ENCODE measurements around the gene FOXD1.
"Not testable (repeated sequence)": the region's sequence is repeated elsewhere in the genome, so short reads cannot be mapped to it uniquely, and the experiment has no call there.

FOXD1 gene

DNA sequence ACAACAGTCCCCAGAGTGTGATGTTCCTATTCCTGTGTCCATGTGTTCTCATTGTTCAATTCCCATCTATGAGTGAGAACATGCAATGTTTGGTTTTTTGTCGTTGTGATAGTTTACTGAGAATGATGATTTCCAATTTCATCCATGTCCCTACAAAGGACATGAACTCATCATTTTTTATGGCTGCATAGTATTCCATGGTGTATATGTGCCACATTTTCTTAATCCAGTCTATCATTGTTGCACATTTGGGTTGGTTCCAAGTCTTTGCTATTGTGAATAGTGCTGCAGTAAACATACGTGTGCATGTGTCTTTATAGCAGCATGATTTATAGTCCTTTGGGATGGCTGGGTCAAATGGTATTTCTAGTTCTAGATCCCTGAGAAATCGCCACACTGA lies 20.1 kb upstream of the FOXD1 start:
- not testable (repeated sequence) for H3K36me3 ChIP-seq (ENCODE audit: control insufficient read depth in 5 of 5, insufficient read depth in 5 of 5, low read length in 5 of 5); H3K9ac ChIP-seq (ENCODE audit: low read length in 5 of 5); H3K9me3 ChIP-seq (ENCODE audit: control insufficient read depth in 5 of 5, low read length in 5 of 5); H3K4me3 ChIP-seq (ENCODE audit: low read depth in 1 of 5, low read length in 5 of 5); H3K27ac ChIP-seq (ENCODE audit: low read depth, low read length); H3K27me3 ChIP-seq (ENCODE audit: control insufficient read depth in 5 of 5, insufficient read depth in 4 of 5, low read length in 5 of 5)
- peaks cover 0 to 10% (median 5%) of the 10 kb centered on the region in 5 donors for H3K4me1 ChIP-seq (ENCODE audit: control insufficient read depth in 5 of 5, insufficient read depth in 5 of 5, low read length in 5 of 5)

DNA sequence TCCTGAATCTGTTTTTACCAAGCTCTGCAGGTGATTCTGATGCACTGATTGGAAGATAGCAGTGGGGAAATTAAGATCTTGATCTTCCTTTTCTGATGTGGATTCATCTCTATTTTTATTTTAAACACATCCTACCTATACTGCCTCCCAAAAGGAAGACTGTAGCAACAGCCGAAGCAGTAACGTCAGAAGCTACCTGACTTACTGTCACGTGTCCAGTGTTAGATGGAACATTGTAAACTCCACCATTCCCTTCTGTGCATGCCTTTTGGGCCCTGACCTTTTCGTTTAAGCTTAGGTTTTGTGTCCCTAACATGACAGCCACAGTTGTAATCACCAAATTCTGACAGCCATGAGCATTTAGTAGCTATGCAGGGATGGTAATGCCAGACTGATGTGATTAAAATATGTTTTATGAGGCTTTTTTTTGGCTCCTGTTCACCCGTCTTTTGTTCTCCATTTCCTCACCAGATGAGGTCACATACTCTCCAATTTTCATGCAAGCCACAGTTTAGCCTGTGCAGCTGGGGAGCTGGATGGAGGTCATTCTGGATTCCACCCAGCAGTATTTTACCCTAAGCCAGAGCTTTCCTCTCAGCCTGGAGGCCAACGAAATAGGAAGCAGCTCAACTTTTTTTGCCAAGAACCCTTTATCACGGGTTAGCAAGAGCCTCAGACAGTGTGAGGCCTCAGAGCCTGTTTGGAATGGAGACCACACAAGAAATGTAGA lies 15.6 kb upstream of the FOXD1 start:
- H3K9me3 ChIP-seq (ENCODE audit: control insufficient read depth in 5 of 5, low read length in 5 of 5) = no peaks in the 10 kb centered on the region

DNA sequence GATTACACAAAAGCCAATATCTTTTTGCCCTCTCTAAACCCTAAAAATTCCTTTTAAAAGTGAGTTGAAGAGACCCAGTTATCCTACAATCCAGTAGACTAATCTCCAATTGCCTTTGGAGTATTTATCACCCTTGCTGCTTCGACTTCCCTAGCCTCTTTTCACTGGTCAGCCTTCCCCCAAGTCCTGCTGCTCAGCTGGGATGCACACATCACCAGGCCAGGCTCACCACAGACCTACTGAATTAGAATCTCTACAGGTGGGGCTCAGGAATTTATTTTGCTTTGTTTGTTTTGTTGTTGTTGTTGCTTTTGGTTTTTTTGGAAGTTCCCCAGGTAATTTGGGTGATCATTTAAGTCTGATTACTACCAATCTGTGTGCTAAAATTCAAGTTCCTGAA lies 11.6 kb upstream of the FOXD1 start:
- Histone ChIP-seq H3K27ac (ENCODE audit: low read depth, low read length) (no peak overlapping the region), H3K9me3 (ENCODE audit: control insufficient read depth in 5 of 5, low read length in 5 of 5) (no peaks in the 10 kb centered on the region), H3K4me3 (ENCODE audit: low read depth in 1 of 5, low read length in 5 of 5) (no peak overlapping the region), H3K36me3 (ENCODE audit: control insufficient read depth in 5 of 5, insufficient read depth in 5 of 5, low read length in 5 of 5) (no peaks in the 10 kb centered on the region), H3K4me1 (ENCODE audit: control insufficient read depth in 5 of 5, insufficient read depth in 5 of 5, low read length in 5 of 5) (peaks cover 0 to 10% (median 5%) of the 10 kb centered on the region in 5 donors), H3K27me3 (ENCODE audit: control insufficient read depth in 5 of 5, insufficient read depth in 4 of 5, low read length in 5 of 5) (peaks cover 0 to 16% (median 0%) of the 10 kb centered on the region in 5 donors), H3K9ac (ENCODE audit: low read length in 5 of 5) (no peak overlapping the region)

More for the DNA sequence above, 15.6 kb upstream of the FOXD1 start:
- Histone ChIP-seq H3K27me3 (ENCODE audit: control insufficient read depth in 5 of 5, insufficient read depth in 4 of 5, low read length in 5 of 5) (peaks cover 0 to 5% (median 0%) of the 10 kb centered on the region in 5 donors), H3K36me3 (ENCODE audit: control insufficient read depth in 5 of 5, insufficient read depth in 5 of 5, low read length in 5 of 5) (no peaks in the 10 kb centered on the region), H3K4me3 (ENCODE audit: low read depth in 1 of 5, low read length in 5 of 5) (peak overlapping the region in 1 of 5 donors; percentile 13), H3K27ac (ENCODE audit: low read depth, low read length) (no peak overlapping the region), H3K9ac (ENCODE audit: low read length in 5 of 5) (no peak overlapping the region), H3K4me1 (ENCODE audit: control insufficient read depth in 5 of 5, insufficient read depth in 5 of 5, low read length in 5 of 5) (peaks cover 0 to 10% (median 5%) of the 10 kb centered on the region in 5 donors)

DNA sequence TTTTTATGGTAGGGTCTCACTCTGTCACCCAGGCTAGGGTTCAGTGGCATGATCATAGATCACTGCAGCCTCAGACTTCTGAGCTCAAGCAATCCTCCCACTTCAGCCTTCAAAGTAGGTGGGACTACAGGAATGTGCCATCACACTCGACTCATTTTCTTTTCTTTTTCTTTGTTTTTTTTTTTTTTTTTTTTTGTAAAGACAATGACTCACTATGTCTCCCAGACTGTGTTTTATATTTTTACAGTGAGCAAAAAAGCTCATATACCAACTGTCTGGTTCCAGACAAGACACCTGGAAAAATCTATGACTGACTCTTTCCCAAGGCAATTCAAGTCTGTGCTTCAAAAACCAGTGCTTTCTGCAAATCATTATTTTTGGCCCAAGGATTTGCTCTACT lies 10.8 kb upstream of the FOXD1 start:
- Histone ChIP-seq H3K9ac (ENCODE audit: low read length in 5 of 5) (no peak overlapping the region), H3K4me1 (ENCODE audit: control insufficient read depth in 5 of 5, insufficient read depth in 5 of 5, low read length in 5 of 5) (peaks cover 0 to 6% (median 5%) of the 10 kb centered on the region in 5 donors), H3K4me3 (ENCODE audit: low read depth in 1 of 5, low read length in 5 of 5) (no peak overlapping the region), H3K27me3 (ENCODE audit: control insufficient read depth in 5 of 5, insufficient read depth in 4 of 5, low read length in 5 of 5) (peaks cover 0 to 16% (median 1%) of the 10 kb centered on the region in 5 donors), H3K36me3 (ENCODE audit: control insufficient read depth in 5 of 5, insufficient read depth in 5 of 5, low read length in 5 of 5) (no peaks in the 10 kb centered on the region), H3K9me3 (ENCODE audit: control insufficient read depth in 5 of 5, low read length in 5 of 5) (no peaks in the 10 kb centered on the region), H3K27ac (ENCODE audit: low read depth, low read length) (no peak overlapping the region)

DNA sequence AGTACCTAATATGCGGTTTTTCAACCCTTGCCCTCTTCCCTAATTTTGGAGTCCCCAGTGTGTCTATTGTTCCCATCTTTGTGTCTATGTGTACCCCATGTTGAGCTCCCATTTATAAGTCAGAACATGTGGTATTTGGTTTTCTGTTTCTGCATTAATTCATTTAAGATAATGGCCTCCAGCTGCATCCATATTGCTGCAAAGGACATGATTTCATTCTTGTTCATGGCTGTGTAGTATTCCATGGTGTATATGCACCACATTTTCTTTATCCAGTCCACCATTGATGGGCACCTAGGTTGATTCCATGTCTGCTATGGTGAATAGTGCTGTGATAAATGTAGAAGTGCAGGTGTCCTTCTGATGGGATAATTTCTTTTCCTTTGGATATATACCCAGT lies 7.9 kb upstream of the FOXD1 start:
- not testable (repeated sequence) for H3K4me1 ChIP-seq (ENCODE audit: control insufficient read depth in 5 of 5, insufficient read depth in 5 of 5, low read length in 5 of 5); H3K9ac ChIP-seq (ENCODE audit: low read length in 5 of 5); H3K27ac ChIP-seq (ENCODE audit: low read depth, low read length); H3K36me3 ChIP-seq (ENCODE audit: control insufficient read depth in 5 of 5, insufficient read depth in 5 of 5, low read length in 5 of 5); H3K9me3 ChIP-seq (ENCODE audit: control insufficient read depth in 5 of 5, low read length in 5 of 5); H3K4me3 ChIP-seq (ENCODE audit: low read depth in 1 of 5, low read length in 5 of 5)
- peaks cover 16 to 43% (median 25%) of the 10 kb centered on the region in 5 donors for H3K27me3 ChIP-seq (ENCODE audit: control insufficient read depth in 5 of 5, insufficient read depth in 4 of 5, low read length in 5 of 5)

DNA sequence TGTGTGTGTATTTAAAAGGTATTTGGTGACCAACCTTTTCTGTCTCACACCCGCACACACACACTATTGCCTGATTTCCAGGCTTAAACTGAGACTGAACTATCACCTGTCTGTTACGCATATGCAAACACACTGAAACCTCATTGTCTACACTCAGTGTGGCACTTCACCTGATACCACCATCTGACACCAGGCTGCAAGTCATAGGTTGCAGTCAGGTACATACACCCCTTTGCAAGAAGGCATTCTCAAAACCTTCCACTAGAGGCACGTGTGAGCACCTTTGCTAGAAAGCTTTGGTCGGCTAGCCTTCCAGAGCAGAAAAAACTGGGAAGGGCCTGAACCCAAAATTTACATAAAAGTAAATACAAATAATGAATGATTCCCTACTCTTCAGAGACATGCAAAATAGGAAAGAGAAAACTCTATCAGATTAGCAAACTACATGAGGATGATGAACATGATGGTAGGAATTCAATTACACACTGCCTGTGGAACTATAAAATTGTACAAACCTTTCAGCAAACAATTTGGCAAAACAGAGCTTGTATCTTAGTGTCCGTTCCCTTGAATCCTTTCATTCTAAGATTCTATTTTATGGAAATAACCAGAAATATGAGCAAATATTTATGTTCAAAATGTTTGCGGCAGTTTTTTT lies 5.9 kb upstream of the FOXD1 start:
- Histone ChIP-seq H3K4me1 (ENCODE audit: control insufficient read depth in 5 of 5, insufficient read depth in 5 of 5, low read length in 5 of 5) (peaks cover 0 to 12% (median 9%) of the 10 kb centered on the region in 5 donors), H3K9ac (ENCODE audit: low read length in 5 of 5) (no peak overlapping the region), H3K9me3 (ENCODE audit: control insufficient read depth in 5 of 5, low read length in 5 of 5) (no peaks in the 10 kb centered on the region), H3K4me3 (ENCODE audit: low read depth in 1 of 5, low read length in 5 of 5) (no peak overlapping the region), H3K27me3 (ENCODE audit: control insufficient read depth in 5 of 5, insufficient read depth in 4 of 5, low read length in 5 of 5) (peaks cover 23 to 53% (median 43%) of the 10 kb centered on the region in 5 donors), H3K36me3 (ENCODE audit: control insufficient read depth in 5 of 5, insufficient read depth in 5 of 5, low read length in 5 of 5) (no peaks in the 10 kb centered on the region), H3K27ac (ENCODE audit: low read depth, low read length) (no peak overlapping the region)

DNA sequence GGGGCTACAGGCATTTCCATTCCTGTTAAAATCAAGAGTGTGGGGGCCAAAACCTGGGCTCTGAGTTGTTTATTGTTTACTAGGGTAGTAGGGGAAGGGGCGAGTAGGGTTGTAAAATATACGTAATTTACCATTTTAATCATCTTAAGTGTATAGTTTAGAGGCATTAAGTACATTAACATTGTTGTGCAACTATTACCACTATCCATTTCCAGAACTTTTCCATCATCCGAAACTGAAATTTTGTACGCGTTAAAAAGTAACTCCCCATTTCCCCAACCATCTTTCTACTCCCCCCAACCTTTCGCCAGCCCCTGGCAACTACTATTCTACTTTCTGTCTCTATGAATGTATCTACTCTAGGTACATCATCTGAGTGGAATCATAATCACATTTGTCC lies 3.6 kb upstream of the FOXD1 start:
- Histone ChIP-seq H3K36me3 (ENCODE audit: control insufficient read depth in 5 of 5, insufficient read depth in 5 of 5, low read length in 5 of 5) (no peaks in the 10 kb centered on the region), H3K9me3 (ENCODE audit: control insufficient read depth in 5 of 5, low read length in 5 of 5) (peaks cover 0 to 2% (median 0%) of the 10 kb centered on the region in 5 donors), H3K4me3 (ENCODE audit: low read depth in 1 of 5, low read length in 5 of 5) (no peak overlapping the region), H3K27me3 (ENCODE audit: control insufficient read depth in 5 of 5, insufficient read depth in 4 of 5, low read length in 5 of 5) (peaks cover 32 to 59% (median 54%) of the 10 kb centered on the region in 5 donors), H3K27ac (ENCODE audit: low read depth, low read length) (no peak overlapping the region), H3K4me1 (ENCODE audit: control insufficient read depth in 5 of 5, insufficient read depth in 5 of 5, low read length in 5 of 5) (peaks cover 0 to 27% (median 22%) of the 10 kb centered on the region in 5 donors), H3K9ac (ENCODE audit: low read length in 5 of 5) (no peak overlapping the region)

DNA sequence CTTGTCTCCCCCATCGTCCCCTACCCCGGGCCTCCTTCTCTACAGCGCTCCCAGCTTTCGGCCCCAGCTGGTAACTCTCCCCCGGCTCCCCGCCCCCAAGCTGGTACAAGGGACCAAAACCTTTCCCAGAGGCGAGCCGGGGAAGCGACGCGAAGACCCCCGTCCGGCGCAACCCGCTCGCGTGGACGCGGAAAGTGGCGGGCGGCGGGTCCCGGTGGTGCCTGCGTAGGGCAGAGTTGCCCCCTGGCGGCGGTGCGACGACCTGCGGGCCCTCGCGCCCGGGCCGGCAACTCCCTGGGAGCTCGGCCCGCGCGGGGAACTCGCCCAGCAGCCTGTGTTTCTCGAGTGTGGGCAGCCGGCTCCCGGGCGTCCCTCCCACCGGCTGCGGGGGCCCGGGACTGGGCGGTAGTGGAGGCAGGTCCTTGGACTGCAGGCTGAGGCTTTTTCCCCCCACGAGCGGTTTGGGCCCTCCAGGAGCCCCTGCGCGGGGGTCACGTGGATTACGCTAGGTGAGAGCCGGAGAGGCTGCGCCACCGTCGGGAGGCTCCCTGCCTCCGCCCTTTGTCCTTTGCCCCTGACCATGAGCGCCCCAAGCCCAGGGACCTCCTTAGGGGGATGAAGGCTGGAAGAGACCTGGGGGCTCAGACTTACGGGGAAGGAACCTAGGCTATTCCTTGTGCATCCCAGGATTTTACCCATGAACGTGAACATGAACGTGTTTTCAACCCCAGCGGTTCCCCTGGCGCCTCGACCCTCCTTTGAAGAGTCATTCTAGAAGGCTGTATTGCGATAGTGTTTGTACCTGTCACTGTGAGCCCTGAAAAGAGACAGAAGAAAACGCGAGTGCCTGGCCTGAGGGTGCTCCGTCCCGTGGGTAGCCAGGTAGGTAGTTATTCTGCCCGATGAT lies 2.9 kb upstream of the FOXD1 start:
- peak overlapping the region in 3 of 5 donors; percentile 6 to 37 (median 10) for H3K4me3 ChIP-seq (ENCODE audit: low read depth in 1 of 5, low read length in 5 of 5)

DNA sequence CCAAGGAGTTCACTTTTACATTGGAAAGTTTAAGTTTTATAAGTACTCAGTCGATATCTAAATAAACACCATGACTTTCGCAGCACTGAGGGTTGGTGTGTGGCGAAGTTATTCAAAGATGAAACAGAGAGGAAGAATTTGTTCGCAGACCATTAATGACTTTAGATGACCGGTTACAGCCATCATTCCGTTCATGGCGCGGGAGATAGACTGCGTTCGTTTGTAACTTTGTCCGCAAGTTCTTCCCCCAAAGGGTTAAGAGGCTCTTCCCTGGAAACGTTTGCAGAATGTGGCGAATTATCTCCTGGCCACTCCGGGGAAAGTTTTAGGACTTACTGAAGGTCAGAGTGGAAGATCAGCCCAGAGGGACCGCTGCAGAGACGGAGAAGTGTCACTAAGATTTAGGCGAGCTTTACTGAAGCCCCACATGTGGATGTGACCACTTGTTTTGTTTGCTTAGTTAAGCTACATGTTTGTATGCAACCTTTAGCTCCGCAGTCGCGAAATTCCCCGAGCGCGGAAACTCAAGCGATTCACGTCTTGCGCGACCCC lies 2.2 kb upstream of the FOXD1 start:
- H3K4me3 ChIP-seq (ENCODE audit: low read depth in 1 of 5, low read length in 5 of 5) = peak overlapping the region in 3 of 5 donors; percentile 6 to 37 (median 10)
- H3K36me3 ChIP-seq (ENCODE audit: control insufficient read depth in 5 of 5, insufficient read depth in 5 of 5, low read length in 5 of 5) = no peaks in the 10 kb centered on the region
- H3K9ac ChIP-seq (ENCODE audit: low read length in 5 of 5) = no peak overlapping the region
- peaks cover 0 to 2% (median 0%) of the 10 kb centered on the region in 5 donors for H3K9me3 ChIP-seq (ENCODE audit: control insufficient read depth in 5 of 5, low read length in 5 of 5)
- H3K27me3 ChIP-seq (ENCODE audit: control insufficient read depth in 5 of 5, insufficient read depth in 4 of 5, low read length in 5 of 5) = peaks cover 37 to 69% (median 65%) of the 10 kb centered on the region in 5 donors
- no peak overlapping the region for H3K27ac ChIP-seq (ENCODE audit: low read depth, low read length)
- peaks cover 0 to 31% (median 24%) of the 10 kb centered on the region in 5 donors for H3K4me1 ChIP-seq (ENCODE audit: control insufficient read depth in 5 of 5, insufficient read depth in 5 of 5, low read length in 5 of 5)

More for the DNA sequence above, 2.9 kb upstream of the FOXD1 start:
- H3K9ac ChIP-seq (ENCODE audit: low read length in 5 of 5) = no peak overlapping the region
- no peaks in the 10 kb centered on the region for H3K36me3 ChIP-seq (ENCODE audit: control insufficient read depth in 5 of 5, insufficient read depth in 5 of 5, low read length in 5 of 5)
- H3K27ac ChIP-seq (ENCODE audit: low read depth, low read length) = no peak overlapping the region
- peaks cover 36 to 63% (median 58%) of the 10 kb centered on the region in 5 donors for H3K27me3 ChIP-seq (ENCODE audit: control insufficient read depth in 5 of 5, insufficient read depth in 4 of 5, low read length in 5 of 5)
- H3K9me3 ChIP-seq (ENCODE audit: control insufficient read depth in 5 of 5, low read length in 5 of 5) = peaks cover 0 to 2% (median 0%) of the 10 kb centered on the region in 5 donors
- H3K4me1 ChIP-seq (ENCODE audit: control insufficient read depth in 5 of 5, insufficient read depth in 5 of 5, low read length in 5 of 5) = peaks cover 0 to 31% (median 24%) of the 10 kb centered on the region in 5 donors
